ENCODE measurements around the gene LHCGR. TPM values are rescaled to one million over a fixed set of nuclear protein-coding genes. Genes with fewer than 3 reads are reported as not detected.

LHCGR gene
- total RNA-seq, 1 donor from 2014 or later = 0.16 TPM

- Histone ChIP-seq H3K4me3 (no peak overlapping the region), H3K36me3 (no peaks in the 10 kb centered on the region), H3K9me3 (replicated peaks) (peaks cover 19% of the 10 kb centered on the region), H3K27me3 (ENCODE audit: low read depth) (peaks cover 14% of the 10 kb centered on the region), H3K4me1 (peaks cover 8% of the 10 kb centered on the region), H3K27ac (replicated peaks) (no peak overlapping the region)
- TF ChIP-seq CTCF (IDR thresholded peaks at IDR 0.05; ENCODE audit: borderline replicate concordance) = no peak
- intact Hi-C loops (cut with micrococcal nuclease) = no loop called here
- DNase-seq = no peak
Measured at GRCh38 chr2:48759682-48760081, 4.2 kb upstream of the LHCGR start.

GRCh38 chr2:48756289-48756688 is 765 bp upstream of the LHCGR start:
- Histone ChIP-seq H3K4me1 (peaks cover 8% of the 10 kb centered on the region), H3K36me3 (no peaks in the 10 kb centered on the region), H3K4me3 (no peak overlapping the region), H3K9me3 (replicated peaks) (no peaks in the 10 kb centered on the region), H3K27me3 (ENCODE audit: low read depth) (peaks cover 29% of the 10 kb centered on the region), H3K27ac (replicated peaks) (no peak overlapping the region)
- no peak for DNase-seq
- intact Hi-C loops (cut with micrococcal nuclease) = no loop called here
- no peak for TF ChIP-seq CTCF (IDR thresholded peaks at IDR 0.05; ENCODE audit: borderline replicate concordance)

- no peaks in the 10 kb centered on the region for H3K9me3 ChIP-seq (replicated peaks)
- peak; percentile 15 for DNase-seq
- H3K4me1 ChIP-seq = peaks cover 8% of the 10 kb centered on the region
- H3K27ac ChIP-seq (replicated peaks) = no peak overlapping the region
- TF ChIP-seq CTCF (IDR thresholded peaks at IDR 0.05; ENCODE audit: borderline replicate concordance) = no peak
- intact Hi-C loops (cut with micrococcal nuclease) = no loop called here
- peaks cover 29% of the 10 kb centered on the region for H3K27me3 ChIP-seq (ENCODE audit: low read depth)
- H3K36me3 ChIP-seq = no peaks in the 10 kb centered on the region
- H3K4me3 ChIP-seq = peak overlapping the region; percentile 56
Measured at GRCh38 chr2:48754874-48755273, 650 bp downstream of the LHCGR start.

GRCh38 chr2:48753228-48753627 is 2.3 kb downstream of the LHCGR start:
- no peak for TF ChIP-seq CTCF (IDR thresholded peaks at IDR 0.05; ENCODE audit: borderline replicate concordance)
- Histone ChIP-seq H3K36me3 (no peaks in the 10 kb centered on the region), H3K27me3 (ENCODE audit: low read depth) (peaks cover 29% of the 10 kb centered on the region), H3K27ac (replicated peaks) (no peak overlapping the region), H3K9me3 (replicated peaks) (no peaks in the 10 kb centered on the region), H3K4me3 (no peak overlapping the region), H3K4me1 (peaks cover 8% of the 10 kb centered on the region)
- DNase-seq = no peak
- intact Hi-C loops (cut with micrococcal nuclease) = no loop called here

GRCh38 chr2:48750128-48750739 is 5.3 kb downstream of the LHCGR start:
- DNase-seq = no peak
- H3K9me3 ChIP-seq (replicated peaks) = no peaks in the 10 kb centered on the region
- H3K4me3 ChIP-seq = no peak overlapping the region
- intact Hi-C loops (cut with micrococcal nuclease) = no loop called here
- TF ChIP-seq CTCF (IDR thresholded peaks at IDR 0.05; ENCODE audit: borderline replicate concordance) = no peak
- no peak overlapping the region for H3K27ac ChIP-seq (replicated peaks)
- peaks cover 6% of the 10 kb centered on the region for H3K4me1 ChIP-seq
- no peaks in the 10 kb centered on the region for H3K36me3 ChIP-seq
- H3K27me3 ChIP-seq (ENCODE audit: low read depth) = peaks cover 21% of the 10 kb centered on the region
